SH-SY5Y (cell line): ENCODE results near the gene KCNK6.

Experiments used
- GATA2 ChIP-seq: IDR thresholded peaks from 2 replicates; pipeline ENCODE4 v1.6.1; 2011; ENCODE audit warnings: mild to moderate bottlenecking, low read depth, low read length
- GATA3 ChIP-seq: IDR thresholded peaks from 2 replicates; pipeline ENCODE4 v1.6.1; 2011; ENCODE audit warnings: low read depth, mild to moderate bottlenecking, low read length, moderate library complexity

KCNK6 gene

DNA sequence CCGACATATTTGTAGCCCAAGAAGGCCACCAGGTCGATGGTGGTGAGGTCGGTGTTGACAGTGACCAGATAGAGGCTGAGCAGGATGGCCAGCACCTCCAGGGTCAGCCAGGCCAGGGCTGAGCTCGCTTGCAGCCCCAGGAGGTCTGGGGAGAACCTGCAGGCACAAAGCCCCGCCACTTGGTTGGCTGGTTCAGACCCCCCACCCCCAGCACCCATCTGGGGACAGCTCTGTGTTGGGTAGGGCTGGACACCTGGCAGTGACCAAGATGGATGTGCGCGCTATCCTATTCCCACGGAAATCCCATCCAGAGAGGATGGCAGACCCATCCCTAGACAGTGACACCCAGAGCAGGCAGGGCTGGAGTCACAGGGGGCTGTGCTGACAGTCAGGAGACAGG, 12.0 kb upstream of the KCNK6 start:
- TF ChIP-seq GATA2 (no peak), GATA3 (no peak)

DNA sequence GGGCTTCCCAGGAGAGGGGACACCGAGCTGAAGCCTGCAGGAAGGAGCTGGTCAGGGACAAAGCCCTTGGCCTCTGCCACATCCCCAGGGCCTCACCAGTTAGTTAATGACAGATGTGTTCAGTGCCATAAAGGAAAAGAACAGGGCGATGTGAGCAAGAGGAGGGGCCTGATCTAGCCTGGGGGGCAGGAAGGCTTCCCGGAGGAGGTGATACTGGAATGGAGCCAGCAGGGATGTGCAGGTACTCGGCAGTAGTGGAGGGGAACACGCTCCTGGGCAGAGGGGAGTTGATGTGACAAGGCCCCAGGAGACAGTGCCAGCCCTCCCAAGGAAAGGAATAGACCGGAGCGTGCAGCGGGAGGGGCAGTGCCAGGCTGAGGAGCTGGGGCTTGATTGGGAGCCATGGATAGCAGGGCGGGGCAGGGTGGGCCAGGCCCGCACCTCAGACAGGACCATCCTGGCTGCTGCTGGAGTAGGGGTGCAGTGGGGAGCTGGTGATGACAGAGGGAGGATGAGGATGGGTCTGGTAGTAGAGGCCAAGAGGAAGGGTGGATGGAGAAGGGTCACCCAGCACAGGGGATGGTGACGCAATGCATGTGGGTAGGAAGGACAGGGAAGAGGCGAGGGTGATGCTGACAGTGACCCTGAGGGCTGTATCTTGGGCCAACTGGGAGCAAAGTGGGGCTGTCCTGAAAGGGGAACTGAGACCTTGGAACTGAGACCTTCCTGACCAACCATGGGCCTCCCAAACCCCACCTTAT, 11.5 kb upstream of the KCNK6 start:
- TF ChIP-seq GATA2 (no peak), GATA3 (no peak)

DNA sequence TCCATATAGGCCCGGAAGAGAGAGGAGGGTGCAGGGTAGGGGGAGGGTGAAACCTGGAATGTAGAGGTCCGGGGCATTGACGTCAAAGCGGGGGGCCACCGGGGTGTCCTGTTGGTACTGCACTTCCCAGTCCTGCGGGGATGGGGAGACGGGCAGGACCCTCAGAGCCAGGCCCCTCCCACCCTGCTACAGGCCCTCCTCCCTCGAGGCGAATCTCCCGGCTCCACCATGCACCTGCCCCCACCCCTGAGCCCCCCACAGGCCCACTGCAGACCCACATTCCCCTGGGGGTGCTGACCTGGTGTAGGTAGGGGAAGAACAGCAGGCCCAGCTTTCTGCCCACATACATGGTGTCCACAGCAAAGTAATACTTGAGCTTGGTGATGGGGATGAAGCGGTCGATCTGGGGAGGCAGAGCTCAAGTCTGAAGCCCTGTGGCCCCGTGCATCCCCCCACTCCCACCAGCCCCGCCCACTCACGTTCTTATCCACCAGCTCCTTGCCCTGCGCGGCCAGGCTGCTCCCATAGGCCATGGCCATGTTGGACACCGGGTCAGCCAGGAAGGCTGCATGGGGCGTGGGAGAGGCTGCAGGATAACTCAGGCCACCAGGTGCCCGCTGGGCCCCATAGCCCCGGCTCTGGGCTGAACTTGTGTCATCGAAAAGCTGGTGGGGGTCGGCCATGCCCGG, 10.6 kb upstream of the KCNK6 start:
- TF ChIP-seq GATA3: no peak
- no peak for TF ChIP-seq GATA2

DNA sequence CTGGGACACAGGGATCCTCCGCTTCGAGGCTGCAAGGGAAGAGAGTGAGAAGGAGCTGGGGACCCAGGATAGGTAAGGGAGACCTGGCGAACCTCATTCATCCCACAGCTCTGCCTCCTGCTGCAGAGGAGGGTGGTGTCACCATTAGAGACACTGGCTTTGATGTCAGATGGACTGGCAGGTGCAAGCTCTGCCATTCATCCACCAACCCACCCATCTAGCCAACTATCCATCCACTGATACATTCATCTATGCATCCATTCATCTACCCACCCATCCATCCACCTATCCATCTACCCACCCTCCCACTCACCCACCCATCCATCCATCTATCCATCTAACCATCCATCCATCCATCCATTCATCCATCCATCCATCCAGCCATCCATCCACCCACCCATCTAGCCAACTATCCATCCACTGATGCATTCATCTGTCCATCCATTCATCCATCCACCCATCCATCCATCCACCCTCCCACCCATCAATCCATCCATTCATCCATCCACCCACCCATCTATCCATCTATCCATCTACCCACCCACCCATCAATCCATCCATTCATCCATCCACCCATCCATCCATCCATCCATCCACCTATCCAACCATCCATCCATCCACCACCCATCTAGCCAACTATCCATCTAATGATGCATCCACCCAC, 9.9 kb upstream of the KCNK6 start:
- TF ChIP-seq GATA3 (no peak), GATA2 (no peak)

DNA sequence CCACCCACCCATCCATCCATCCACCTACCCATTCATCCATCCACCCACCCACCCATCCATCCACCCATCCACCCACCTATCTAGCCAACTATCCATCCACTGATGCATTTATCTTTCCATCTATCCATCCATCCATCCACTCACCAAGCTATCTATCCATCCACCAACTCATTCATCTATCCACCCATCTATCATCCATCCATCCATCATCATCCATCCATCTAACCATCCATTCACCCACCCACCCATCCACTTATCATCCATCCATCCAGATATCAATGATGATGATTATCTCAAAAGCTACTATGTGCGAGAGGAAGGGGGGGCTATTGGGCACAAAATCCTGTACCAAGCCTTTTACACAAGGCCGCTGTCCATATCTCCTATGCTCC, 9.4 kb upstream of the KCNK6 start:
- TF ChIP-seq GATA3 (no peak), GATA2 (no peak)

DNA sequence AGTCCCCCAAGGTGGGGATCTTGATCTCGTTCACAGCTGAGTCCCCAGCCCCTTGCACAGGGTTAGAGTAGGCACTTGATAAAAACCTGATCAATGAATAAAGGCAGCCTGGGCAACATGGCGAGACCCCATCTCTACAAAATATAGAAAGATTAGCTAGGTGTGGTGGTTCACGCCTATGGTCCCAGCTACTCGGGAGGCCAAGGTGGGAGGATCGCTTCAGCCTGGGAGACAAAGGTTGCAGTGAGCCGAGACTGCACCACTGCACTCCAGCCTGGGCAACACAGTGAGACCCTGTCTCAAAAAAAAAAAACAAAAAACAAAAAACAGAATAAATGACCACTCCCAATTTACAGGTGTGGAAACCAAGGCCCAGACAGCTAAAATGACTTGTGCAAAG, 8.7 kb upstream of the KCNK6 start:
- no peak for TF ChIP-seq GATA3
- no peak for TF ChIP-seq GATA2

DNA sequence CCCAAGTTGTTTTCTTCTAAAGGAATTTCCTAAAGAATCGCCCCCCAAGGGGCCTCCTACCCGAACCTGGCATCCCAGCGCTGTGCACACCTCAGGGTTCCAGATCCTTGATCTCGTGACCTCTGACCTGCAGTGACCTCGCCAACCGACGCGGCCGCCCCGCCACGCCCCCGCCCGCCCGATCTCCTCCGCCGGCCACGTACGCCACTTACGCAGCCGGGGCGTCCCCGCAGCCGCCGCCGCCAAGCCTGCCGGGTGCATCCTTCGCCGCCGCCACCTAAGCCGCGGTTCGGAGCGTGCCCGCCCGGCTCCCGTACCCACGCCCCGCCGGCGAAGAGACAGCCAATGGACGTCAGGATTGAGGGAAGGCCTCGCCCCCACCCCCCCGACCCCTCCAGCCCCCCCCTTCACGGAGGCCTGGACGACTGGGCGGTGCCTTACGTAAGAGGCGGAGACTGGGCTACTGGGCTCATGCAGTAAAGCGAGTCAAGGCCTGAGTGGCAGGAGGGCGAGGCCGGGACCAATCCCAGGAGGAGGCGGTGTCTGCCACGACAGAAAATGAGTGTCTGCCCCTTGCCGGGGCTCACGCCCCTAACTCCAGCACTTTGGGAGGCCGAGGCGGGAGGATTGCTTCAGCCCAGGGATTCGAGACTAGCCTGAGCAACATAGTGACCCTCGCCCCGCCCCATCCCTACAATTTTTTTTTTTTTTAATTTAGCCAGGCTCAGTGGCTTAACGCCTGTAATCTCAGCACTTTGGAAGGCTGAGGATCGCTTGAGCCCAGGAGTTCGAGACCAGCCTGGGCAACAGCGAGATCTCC, 3.8 kb upstream of the KCNK6 start, which contains the start of gene YIF1B:
Gene YIF1B (minus strand): TSS at position 291 of the 820 bp plus-strand sequence. CDS start 30 bp downstream, at position 261.
- TF ChIP-seq GATA2 (no peak; the same call in 1 of the 2 replicates), GATA3 (no peak)

DNA sequence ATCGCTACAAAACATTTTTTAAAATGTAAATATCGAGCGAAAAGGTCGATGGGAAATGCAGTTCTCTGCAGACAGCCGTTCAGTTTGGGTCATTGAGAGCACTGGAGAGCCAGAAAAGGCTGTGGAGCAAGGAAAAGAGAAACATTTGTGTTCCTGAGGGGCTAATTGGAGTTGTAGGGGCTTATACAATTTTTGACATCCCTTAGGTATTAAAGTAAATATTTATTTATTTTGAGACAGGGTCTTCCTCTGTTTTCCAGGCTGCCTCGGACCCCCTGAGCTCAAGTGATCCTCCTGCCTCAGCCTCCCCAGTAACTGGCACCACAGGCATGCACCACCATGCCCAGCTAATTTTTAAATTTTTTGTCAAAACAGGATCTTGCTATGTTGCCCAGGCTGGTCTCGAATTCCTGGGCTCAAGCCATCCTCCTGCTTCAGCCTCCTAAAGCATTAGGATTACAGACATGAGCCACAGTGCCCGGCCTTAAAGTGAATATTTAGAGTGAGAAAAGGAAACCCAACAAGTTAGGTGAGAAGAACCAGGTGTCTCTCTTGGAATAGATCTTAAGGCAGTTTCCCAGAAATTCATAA, 3.1 kb upstream of the KCNK6 start:
- TF ChIP-seq GATA3 (no peak), GATA2 (no peak)

DNA sequence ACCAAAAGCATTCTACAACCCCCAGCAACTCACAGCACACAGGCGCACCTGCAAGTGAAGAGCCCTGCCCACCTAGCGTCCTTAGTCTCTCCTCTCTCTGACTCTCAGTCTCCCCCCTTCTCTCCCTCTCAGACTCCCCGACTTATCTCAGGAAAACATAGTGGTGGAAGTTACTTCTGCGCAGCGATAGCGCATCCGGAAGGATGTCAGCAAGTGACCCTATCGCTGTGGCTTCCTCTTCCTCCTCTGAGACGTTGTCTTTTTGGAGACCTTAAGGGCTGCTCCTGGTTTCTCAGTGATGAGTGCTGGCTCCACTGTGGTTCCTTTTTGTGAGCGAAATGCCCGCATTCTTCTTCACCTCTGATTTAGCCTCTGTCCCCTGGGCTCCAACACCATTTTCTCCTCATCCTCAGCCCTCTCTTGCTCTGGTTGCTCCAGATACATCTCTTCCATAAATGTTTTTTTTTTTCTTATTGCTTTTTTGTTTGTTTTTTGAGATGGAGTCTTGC, 2.5 kb upstream of the KCNK6 start:
- TF ChIP-seq GATA3 (no peak), GATA2 (no peak)

DNA sequence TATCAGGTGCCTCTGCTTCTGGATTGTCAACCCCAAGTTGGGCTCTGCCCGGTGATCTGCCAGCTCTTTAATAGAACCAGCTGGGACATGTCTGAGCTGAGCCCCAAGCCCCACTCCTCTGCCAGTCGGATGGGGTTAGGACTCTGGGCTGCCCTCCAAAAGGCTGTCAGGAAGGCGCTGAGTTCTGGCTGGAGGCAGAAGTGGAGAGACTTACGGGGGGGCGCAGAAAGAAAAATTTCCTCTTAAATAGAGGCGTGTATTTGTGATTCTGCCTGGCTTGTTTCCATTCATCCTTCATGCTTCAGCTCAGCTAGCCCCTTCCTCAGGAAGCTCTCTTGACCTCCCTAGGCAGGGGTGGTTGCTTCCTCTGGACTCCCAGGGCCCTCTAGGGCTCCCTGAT, 985 bp upstream of the KCNK6 start:
- TF ChIP-seq GATA3 (no peak), GATA2 (no peak)

DNA sequence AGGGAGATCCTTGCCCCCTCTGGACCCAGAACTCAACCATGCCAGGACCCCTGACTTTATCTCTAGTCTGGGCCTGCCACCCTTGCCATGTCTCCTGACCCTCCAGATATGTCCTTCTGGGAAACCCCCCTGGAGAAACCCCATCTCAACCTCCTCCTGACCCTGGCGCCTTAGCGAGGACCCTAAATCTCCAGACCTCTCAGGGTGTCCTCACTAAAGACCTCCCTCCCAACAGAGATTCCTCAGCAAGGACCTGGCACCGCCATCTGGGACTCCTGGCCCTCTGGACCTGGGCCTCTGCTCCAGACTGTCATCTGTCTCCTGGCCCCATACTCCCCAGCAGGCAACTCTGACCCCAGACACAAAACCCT, 1.3 kb downstream of the KCNK6 start:
- TF ChIP-seq GATA3 (no peak), GATA2 (no peak)

DNA sequence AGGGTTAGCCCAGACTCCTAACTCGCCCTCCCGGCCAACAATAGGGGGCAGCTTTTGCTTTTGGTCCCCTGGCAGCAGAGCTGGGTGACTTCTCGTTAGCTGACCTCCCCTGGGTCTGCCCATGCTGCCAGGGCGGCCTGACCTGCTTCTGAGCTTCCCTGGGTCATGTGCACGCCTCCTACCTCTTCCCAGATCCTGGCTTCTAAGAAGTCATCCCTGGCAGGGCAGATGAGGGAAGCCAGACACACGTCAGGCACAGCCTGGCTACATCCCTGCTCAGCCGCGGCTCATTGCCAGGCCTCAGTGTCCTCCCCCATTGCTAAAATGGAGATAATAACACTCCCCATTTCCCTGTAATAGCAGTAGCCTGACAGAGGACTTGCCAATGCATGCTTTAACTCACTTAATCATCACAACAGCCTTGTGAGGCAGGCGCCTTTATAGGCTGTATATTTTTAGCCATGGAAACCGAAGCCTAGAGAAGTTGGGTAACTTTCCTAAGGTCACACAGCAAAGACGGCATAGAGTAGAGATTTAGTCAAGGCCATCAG, 2.1 kb downstream of the KCNK6 start:
- TF ChIP-seq GATA2 (no peak), GATA3 (no peak)

DNA sequence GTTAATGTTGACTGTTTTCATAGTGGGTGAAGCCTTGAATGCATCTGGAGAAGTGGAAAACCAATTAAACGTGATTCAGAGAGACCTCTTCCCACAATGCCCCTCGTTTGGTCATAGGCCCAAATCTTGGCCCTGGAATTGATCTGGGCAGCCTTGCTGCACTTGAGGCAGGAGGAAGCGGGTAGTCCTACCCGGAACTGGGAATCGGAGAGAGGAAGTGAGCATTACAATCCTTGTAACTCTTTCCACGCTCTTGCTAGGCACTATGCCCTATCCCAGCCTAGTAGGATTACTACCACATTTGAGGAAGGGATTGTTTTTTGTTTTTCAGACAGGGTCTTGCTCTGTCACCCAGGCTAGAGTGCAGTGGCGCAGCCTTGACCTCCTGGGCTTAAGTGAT, 3.6 kb downstream of the KCNK6 start:
- TF ChIP-seq GATA2 (no peak), GATA3 (no peak)

DNA sequence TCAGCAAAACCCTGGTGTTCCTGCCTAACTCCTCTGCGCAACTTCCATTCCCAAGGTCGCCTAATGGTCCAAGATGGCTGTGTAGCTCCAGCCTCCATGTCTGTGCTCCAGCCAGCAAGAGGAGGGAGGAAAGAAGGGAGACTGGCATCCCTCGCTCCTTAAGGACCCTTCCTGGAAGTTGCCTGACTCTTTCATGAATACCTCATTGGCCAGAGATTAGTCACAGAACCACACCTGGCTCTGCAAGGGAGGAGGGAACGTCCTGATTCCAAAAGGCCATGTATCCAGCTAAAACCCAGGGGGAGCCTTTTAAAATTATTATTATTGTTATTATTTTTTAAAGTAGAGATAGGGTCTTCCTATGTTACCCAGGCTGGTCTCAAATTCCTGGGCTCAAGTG, 4.8 kb downstream of the KCNK6 start:
- TF ChIP-seq GATA3 (no peak), GATA2 (no peak)
